Neural progenitor cell (in vitro differentiated cells): ENCODE data around the gene TAX1BP3.

ENCODE experiments used
- EZH2 ChIP-seq: fragments of 200-600 bp; sonication (generic); IDR thresholded peaks from 2 replicates; pipeline ENCODE4 v1.6.1; 2017; ENCODE audit warnings: antibody characterized with exemption, mild to moderate bottlenecking, moderate library complexity
- EZH2phosphoT487 ChIP-seq: fragments of 200-600 bp; sonication (generic); IDR thresholded peaks from 2 replicates; pipeline ENCODE4 v1.6.1; 2017; ENCODE audit warnings: antibody characterized with exemption
- TF ChIP-seq, protein P1 (sequence below): fragments of 200-600 bp; sonication (generic); IDR thresholded peaks from 2 replicates; pipeline ENCODE4 v1.5.1; 2017; ENCODE audit warnings: antibody characterized with exemption, mild to moderate bottlenecking

DNA sequence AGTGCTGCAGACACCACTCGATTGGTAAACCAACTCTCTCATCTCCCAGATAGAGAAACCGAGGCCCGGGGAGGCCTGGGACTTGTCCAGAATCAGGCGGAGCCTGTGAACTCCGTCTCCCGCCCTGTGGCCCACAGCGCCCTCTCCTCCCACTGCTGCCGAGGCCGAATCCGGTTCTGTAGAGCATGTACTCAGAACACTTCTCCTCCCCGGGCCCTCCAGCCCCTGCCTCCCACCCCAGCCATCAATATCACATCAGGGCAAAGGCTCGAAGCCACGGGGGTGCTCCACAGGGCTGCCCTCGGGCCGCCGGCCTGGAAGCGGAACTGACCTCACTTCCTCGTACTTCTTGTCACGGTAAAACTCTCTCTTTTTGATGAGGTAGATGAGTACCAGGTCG is 13.2 kb upstream of the TAX1BP3 start:
- TF ChIP-seq, protein P1, sequence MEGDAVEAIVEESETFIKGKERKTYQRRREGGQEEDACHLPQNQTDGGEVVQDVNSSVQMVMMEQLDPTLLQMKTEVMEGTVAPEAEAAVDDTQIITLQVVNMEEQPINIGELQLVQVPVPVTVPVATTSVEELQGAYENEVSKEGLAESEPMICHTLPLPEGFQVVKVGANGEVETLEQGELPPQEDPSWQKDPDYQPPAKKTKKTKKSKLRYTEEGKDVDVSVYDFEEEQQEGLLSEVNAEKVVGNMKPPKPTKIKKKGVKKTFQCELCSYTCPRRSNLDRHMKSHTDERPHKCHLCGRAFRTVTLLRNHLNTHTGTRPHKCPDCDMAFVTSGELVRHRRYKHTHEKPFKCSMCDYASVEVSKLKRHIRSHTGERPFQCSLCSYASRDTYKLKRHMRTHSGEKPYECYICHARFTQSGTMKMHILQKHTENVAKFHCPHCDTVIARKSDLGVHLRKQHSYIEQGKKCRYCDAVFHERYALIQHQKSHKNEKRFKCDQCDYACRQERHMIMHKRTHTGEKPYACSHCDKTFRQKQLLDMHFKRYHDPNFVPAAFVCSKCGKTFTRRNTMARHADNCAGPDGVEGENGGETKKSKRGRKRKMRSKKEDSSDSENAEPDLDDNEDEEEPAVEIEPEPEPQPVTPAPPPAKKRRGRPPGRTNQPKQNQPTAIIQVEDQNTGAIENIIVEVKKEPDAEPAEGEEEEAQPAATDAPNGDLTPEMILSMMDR = no peak
- TF ChIP-seq EZH2phosphoT487 = no peak
- no peak for TF ChIP-seq EZH2
